GM18502 (cell line): Measurements from ENCODE around the gene RSBN1L.
"Not testable (repeated sequence)": the region's sequence is repeated elsewhere in the genome, so short reads cannot be mapped to it uniquely, and the experiment has no call there.

Experiments
- ATAC-seq: cut with Tn5 transposase; IDR thresholded peaks from one replicate; pipeline ENCODE4 v1.9.1; 2021; ENCODE audit warnings: mild to moderate bottlenecking; ENCODE audit not compliant: unreplicated experiment, poor library complexity

Gene RSBN1L

DNA sequence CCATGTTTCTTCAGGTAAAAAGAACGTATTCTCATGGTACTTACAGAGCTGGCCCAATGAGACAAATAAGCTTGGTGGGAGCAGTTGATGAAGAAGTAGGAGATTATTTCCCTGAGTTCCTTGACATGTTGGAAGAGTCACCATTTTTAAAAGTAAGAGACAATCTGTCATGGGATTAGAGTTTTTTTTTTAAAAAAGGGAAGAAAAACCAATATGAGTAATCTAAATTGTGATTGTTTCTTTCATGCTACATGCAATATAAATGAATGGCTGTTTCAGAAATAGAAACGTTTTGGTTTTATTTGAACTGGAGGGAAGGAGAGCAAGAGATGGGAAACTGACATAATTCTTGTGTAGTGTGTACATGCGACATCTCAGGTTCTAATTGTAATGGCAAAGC lies 69.2 kb downstream of the RSBN1L start:
- no peak for ATAC-seq

DNA sequence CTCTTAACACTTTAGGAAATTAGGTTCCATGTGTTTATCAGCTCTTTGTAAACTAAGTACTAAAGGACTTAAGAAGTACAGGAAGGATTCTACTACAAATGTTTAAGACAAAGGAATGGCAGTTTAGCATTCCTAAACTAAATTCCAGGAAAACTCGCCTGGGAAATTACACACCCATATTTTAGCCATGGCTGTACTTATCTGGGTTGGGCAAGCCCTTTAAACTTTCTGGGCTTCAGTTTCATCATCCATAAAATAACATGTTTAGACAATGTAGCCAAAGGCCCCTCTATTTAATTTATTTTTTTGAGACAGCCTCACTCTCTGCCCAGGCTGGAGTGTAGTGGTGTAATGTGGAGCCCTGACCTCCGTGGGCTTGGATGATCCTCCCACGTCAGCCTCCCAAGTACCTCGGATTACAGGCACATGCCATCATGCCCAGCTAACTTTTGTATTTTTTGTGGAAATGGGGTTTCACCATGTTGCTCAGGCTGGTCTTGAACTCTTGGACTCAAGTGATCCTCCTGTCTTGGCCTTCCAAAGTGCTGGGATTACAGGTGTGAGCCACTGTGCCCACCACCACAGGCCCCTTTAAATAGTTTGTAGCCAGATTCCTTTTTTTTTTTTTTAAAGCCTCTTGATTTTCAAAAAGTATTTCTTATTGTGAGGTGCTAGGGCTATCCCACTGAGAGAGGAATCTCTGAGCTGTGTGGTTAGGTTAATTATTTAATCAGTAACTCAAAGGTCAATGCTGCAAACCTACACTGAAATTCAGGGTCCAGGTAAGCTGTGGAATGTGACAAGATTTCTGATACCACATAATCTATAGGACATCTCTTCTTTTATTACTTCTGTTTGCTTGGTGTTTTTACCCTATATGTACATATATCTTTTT lies 69.9 kb downstream of the RSBN1L start:
- no peak for ATAC-seq

GRCh38 chr7:77766801-77767605 lies 70.7 kb downstream of the RSBN1L start:
- no peak for ATAC-seq

DNA sequence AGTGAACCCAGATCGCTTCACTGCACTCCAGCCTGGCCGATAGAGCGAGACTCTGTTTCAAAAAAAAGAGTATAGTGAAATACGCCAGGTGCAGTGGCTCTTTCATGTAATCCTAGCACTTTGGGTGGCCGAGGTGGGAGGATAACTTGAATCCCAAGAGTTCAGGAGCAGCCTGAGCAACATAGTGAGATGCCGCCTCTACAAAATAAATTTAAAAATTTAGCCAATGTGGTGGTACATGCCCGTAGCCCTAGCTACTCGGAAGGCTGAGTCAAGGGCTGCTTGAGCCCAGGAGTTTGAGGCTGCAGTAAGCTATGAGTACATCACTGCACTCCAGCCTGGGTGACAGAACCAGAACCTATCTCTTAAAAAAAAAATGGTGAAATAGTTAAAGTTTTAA lies 74.1 kb downstream of the RSBN1L start:
- no peak for ATAC-seq

DNA sequence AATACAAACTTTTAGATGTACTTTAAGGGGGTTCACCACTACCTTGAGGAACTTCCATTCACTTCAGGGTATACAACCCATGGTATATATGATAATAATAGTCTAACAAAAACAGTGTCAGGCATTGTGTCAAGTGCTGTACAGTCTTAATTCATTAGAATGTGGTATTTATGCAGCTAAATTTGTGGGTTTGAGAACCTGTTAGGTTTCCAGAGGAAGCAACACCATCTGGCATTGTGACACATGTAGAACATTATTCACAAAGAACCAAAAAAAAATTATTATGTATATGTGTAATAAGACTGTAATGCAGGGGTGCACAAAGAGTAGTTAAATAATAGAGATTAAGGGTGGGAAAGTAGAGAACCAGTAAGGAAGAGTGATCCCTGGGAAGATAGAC lies 75.6 kb downstream of the RSBN1L start:
- ATAC-seq = no peak

DNA sequence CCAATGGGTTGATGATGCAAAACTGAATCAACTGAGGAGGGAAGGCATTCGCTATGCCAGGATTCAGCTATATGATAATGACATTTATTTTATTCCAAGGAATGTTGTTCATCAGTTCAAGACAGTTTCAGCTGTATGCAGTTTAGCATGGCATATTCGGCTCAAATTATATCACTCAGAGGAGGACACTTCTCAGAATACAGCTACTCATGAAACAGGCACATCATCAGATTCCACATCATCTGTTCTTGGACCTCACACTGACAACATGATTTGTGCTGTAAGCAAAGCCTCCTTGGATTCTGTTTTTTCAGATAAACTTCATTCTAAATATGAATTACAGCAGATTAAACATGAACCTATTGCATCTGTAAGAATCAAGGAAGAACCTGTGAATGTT lies 82.3 kb downstream of the RSBN1L start:
- ATAC-seq = no peak

DNA sequence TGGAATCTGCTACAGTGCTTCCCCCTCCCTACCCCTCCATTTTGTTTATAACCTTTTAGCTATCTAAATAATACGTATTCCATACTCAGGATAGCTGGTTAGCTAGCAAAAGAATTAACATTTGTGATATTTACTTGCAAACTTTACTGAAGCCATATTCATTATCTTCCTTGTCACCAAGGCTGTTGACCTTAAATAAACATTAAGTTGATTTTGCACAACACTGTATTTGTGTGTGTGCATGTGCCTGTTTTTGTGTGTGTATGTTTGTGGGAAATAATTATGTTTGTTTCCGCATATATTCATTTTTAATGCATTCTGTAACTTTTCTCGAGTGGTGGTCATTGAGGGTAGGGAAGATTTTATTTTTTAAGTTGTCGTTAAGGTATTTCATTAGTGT lies 86.1 kb downstream of the RSBN1L start:
- no peak for ATAC-seq

- ATAC-seq = no peak
Measured at GRCh38 chr7:77783111-77783510, 86.9 kb downstream of the RSBN1L start.

DNA sequence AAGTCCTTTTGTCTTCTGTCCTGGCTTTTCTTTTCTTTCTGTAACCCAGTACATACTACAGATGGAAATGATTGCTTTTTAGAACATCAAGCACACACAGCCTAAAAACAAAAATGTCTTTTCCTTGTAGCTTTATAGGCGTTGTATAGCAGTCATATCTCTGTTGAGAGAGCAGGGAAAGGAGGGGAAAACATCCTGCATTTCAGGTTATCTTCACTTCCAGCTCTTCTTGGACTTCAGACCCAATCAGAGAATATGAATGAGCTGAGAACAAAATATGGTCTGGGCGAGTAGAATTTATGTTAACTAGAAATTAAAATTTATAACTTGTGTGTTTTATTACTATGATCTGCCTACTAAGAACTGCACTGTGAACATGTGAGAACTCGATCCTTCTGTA lies 87.3 kb downstream of the RSBN1L start:
- ATAC-seq = no peak

DNA sequence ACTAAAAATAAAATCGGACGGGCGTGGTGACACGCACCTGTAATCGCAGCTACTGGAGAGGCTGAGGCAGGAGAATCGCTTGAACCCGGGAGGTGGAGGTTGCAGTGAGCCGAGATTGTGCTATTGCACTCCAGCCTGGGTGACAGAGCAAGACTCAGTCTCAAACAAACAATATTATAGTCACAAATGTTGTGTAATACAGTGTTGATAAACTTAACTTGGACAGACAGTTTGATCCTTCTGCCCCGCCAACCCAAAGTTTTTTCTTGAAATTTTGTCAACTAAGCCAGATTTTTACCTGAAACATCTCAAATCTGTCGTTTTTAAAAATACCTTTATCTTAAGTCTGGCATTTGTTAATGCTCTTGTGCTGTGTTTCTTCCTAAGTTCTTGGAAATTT lies 88.2 kb downstream of the RSBN1L start:
- ATAC-seq = not testable (repeated sequence)

DNA sequence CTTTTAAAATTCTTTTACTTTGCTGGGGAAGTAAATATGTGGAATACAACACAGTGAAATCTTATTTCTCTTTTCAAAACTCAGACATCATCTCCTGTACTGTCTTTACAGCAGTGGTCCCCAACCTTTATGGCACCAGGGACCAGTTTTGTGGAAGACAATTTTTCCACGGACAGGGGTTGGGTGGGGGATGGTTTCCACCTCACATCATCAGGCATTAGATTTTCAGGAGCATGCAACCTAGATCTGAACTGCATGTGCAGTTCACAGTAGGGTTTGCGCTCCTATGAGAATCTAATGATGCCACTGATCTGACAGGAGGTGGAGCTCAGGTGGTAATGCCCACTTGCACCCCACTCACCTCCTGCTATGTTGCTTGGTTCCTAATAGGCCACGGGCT lies 89.8 kb downstream of the RSBN1L start:
- ATAC-seq = no peak

GRCh38 chr7:77786741-77787140 lies 90.5 kb downstream of the RSBN1L start:
- no peak for ATAC-seq

DNA sequence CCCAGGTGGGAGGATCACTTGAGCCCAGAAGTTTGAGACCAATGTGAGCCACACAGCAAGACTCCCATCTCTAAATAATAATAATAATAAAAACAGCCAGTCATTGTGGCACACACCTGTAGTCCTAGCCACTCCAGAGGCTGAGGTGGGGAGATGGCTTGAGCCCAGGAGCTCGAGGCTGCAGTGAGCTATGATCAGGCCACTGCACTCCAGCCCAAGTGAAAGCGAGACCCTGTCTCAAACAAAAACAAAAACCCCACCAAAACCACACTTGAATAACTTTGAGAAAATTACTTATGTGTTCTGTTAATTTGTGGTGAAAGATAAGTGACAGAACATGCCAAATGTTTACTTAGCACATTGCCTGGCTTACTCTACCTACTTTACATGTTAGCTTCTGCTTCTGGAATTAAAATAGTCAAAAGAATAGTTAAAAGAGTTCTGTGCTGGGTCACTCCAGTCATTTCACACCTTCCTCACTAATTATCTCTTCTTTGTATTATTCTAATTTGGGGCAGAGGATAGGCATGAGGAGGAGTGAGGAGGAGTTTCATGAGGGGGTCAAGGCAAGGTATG lies 92.2 kb downstream of the RSBN1L start:
- ATAC-seq = peak; percentile 60

- ATAC-seq = no peak
Measured at GRCh38 chr7:77791336-77791735, 95.1 kb downstream of the RSBN1L start.

- no peak for ATAC-seq
Measured at GRCh38 chr7:77791956-77792355, 95.7 kb downstream of the RSBN1L start.

GRCh38 chr7:77794000-77794399 lies 97.7 kb downstream of the RSBN1L start:
- ATAC-seq = no peak

- no peak for ATAC-seq
Measured at GRCh38 chr7:77796109-77796508, 99.8 kb downstream of the RSBN1L start.

GRCh38 chr7:77796960-77797359 lies 100.7 kb downstream of the RSBN1L start:
- ATAC-seq = no peak

- ATAC-seq = peak; percentile 40
Measured at GRCh38 chr7:77797734-77798393, 101.6 kb downstream of the RSBN1L start.

GRCh38 chr7:77798394-77799077 lies 102.3 kb downstream of the RSBN1L start, which contains the start of the genes PHTF2 and TMEM60:
Gene PHTF2 (plus strand): TSS chr7:77798773.
Gene TMEM60 (minus strand): TSS chr7:77798434. CDS start chr7:77794373, 4,061 bp downstream.
- ATAC-seq = peak; percentile 91
